H9 (cell line): ENCODE results near the gene LCN2. TPM values are rescaled to one million over a fixed set of nuclear protein-coding genes. Genes with fewer than 3 reads are reported as not detected.
"Not testable (repeated sequence)": the region's sequence is repeated elsewhere in the genome, so short reads cannot be mapped to it uniquely, and the experiment has no call there.

Source experiments
- DNase-seq: peaks from one replicate; pipeline ENCODE4 v3.0.0-alpha.2; 2017
- H2AFZ ChIP-seq: one replicate; pipeline ENCODE4 v1.6.1; 2013; ENCODE audit warnings: mild to moderate bottlenecking, low read length, control low read depth, moderate library complexity
- H2AK5ac ChIP-seq: 2 replicates; pipeline ENCODE4 v1.6.1; 2013; ENCODE audit warnings: low read length, control low read depth, mixed read lengths; ENCODE audit not compliant: insufficient read length
- H2BK120ac ChIP-seq: one replicate; pipeline ENCODE4 v1.6.1; 2013; ENCODE audit warnings: low read depth, mild to moderate bottlenecking, low read length, control low read depth, inconsistent platforms; ENCODE audit not compliant: poor library complexity, severe bottlenecking
- H2BK12ac ChIP-seq: 2 replicates; pipeline ENCODE4 v1.6.1; 2013; ENCODE audit warnings: low read length, control low read depth, mixed read lengths, low read depth; ENCODE audit not compliant: insufficient read length
- H2BK15ac ChIP-seq: 2 replicates; pipeline ENCODE4 v1.6.1; 2013; ENCODE audit warnings: low read depth, low read length, control low read depth
- H2BK20ac ChIP-seq: one replicate; pipeline ENCODE4 v1.6.1; 2013; ENCODE audit warnings: low read depth, mild to moderate bottlenecking, low read length, control low read depth, inconsistent platforms; ENCODE audit not compliant: poor library complexity, severe bottlenecking
- H2BK5ac ChIP-seq: 2 replicates; pipeline ENCODE4 v1.6.1; 2013; ENCODE audit warnings: low read length, control low read depth, mixed read lengths; ENCODE audit not compliant: insufficient read length
- H3K14ac ChIP-seq: 2 replicates; pipeline ENCODE4 v1.6.1; 2013; ENCODE audit warnings: low read length, control low read depth; ENCODE audit not compliant: insufficient read depth
- H3K18ac ChIP-seq: 2 replicates; pipeline ENCODE4 v1.6.1; 2013; ENCODE audit warnings: low read depth, mild to moderate bottlenecking, mixed read lengths, low read length, control low read depth; ENCODE audit not compliant: insufficient read length
- H3K23ac ChIP-seq: 2 replicates; pipeline ENCODE4 v1.6.1; 2013; ENCODE audit warnings: low read length, control low read depth, mixed read lengths, low read depth; ENCODE audit not compliant: insufficient read length
- H3K23me2 ChIP-seq: 2 replicates; pipeline ENCODE4 v1.6.1; 2013; ENCODE audit warnings: low read depth, mild to moderate bottlenecking, mixed read lengths, low read length, control low read depth; ENCODE audit not compliant: insufficient read length, poor library complexity, severe bottlenecking
- H3K27ac ChIP-seq: 2 replicates; pipeline ENCODE4 v1.5.1; 2013; ENCODE audit warnings: low read length, control low read depth, mixed read lengths, low read depth; ENCODE audit not compliant: insufficient read length
- H3K27me3 ChIP-seq: 2 replicates; pipeline ENCODE4 v1.6.1; 2013; ENCODE audit warnings: low read length, control low read depth, inconsistent platforms; ENCODE audit not compliant: insufficient read depth
- H3K4ac ChIP-seq: 2 replicates; pipeline ENCODE4 v1.6.1; 2013; ENCODE audit warnings: low read depth, mild to moderate bottlenecking, control low read depth, inconsistent platforms, low read length, moderate library complexity
- H3K4me1 ChIP-seq: 2 replicates; pipeline ENCODE4 v1.6.1; 2013; ENCODE audit warnings: low read length, control low read depth, inconsistent platforms; ENCODE audit not compliant: insufficient read depth
- H3K4me2 ChIP-seq: 2 replicates; pipeline ENCODE4 v1.6.1; 2013; ENCODE audit warnings: low read length, control low read depth, mixed read lengths; ENCODE audit not compliant: insufficient read length, insufficient read depth
- H3K56ac ChIP-seq: 2 replicates; pipeline ENCODE4 v1.6.1; 2013; ENCODE audit warnings: low read depth, mild to moderate bottlenecking, mixed read lengths, low read length, control low read depth; ENCODE audit not compliant: insufficient read length
- H3K79me1 ChIP-seq: 2 replicates; pipeline ENCODE4 v1.6.1; 2013; ENCODE audit warnings: low read depth, mild to moderate bottlenecking, moderate library complexity, low read length, control low read depth, inconsistent platforms; ENCODE audit not compliant: insufficient read depth, poor library complexity, severe bottlenecking
- H3K79me2 ChIP-seq: 2 replicates; pipeline ENCODE4 v1.6.1; 2013; ENCODE audit warnings: low read length, control low read depth, inconsistent platforms; ENCODE audit not compliant: insufficient read depth
- H3K9ac ChIP-seq: 2 replicates; pipeline ENCODE4 v1.6.1; 2013; ENCODE audit warnings: low read length, control low read depth, mixed read lengths; ENCODE audit not compliant: insufficient read length; ENCODE audit errors: extremely low read depth
- H3K9me3 ChIP-seq: one replicate; pipeline ENCODE4 v1.6.1; 2013; ENCODE audit warnings: low read depth, low read length, inconsistent platforms; ENCODE audit not compliant: control insufficient read depth
- H3T11ph ChIP-seq: one replicate; pipeline ENCODE4 v1.6.1; 2013; ENCODE audit warnings: mild to moderate bottlenecking, low read length, control low read depth, inconsistent platforms
- H4K20me1 ChIP-seq: one replicate; pipeline ENCODE4 v1.6.1; 2013; ENCODE audit not compliant: control insufficient read depth, insufficient read length, insufficient read depth
- H4K5ac ChIP-seq: 2 replicates; pipeline ENCODE4 v1.6.1; 2013; ENCODE audit warnings: low read depth, mild to moderate bottlenecking, mixed read lengths, low read length, control low read depth; ENCODE audit not compliant: insufficient read length
- H4K8ac ChIP-seq: replicated peaks from 2 replicates; pipeline ENCODE4 v1.6.1; 2013; ENCODE audit warnings: low read length, control low read depth, mixed read lengths, low read depth; ENCODE audit not compliant: insufficient read length
- H4K91ac ChIP-seq: 2 replicates; pipeline ENCODE4 v1.6.1; 2013; ENCODE audit warnings: low read depth, mild to moderate bottlenecking, moderate library complexity, mixed read lengths, low read length, control low read depth; ENCODE audit not compliant: insufficient read length
- H3K27ac Mint-ChIP-seq, 3 experiments: 2 replicates in 2 of 3; 3 replicates in 1 of 3; pipeline ENCODE4 v1.8.0; 2020 to 2021; ENCODE audit warnings: mixed read lengths in 3 of 3, mild to moderate bottlenecking in 1 of 3, moderate library complexity in 1 of 3
- H3K27me3 Mint-ChIP-seq: 2 replicates; pipeline ENCODE4 v1.8.0; 2021; ENCODE audit warnings: low read depth, mild to moderate bottlenecking, moderate library complexity, mixed read lengths
- H3K36me3 Mint-ChIP-seq, 3 experiments: 2 replicates in 2 of 3; 3 replicates in 1 of 3; pipeline ENCODE4 v1.8.0; 2020 to 2021; ENCODE audit warnings: low read depth in 3 of 3, mixed read lengths in 3 of 3; ENCODE audit not compliant: insufficient read depth in 1 of 3
- H3K4me1 Mint-ChIP-seq, 2 experiments: 2 replicates each; pipeline ENCODE4 v1.8.0; 2020; ENCODE audit warnings: mixed read lengths in 2 of 2
- H3K4me3 Mint-ChIP-seq, 2 experiments: 2 replicates in 1 of 2; 3 replicates in 1 of 2; pipeline ENCODE4 v1.8.0; 2020 to 2021; ENCODE audit warnings: mild to moderate bottlenecking in 2 of 2, mixed read lengths in 2 of 2, moderate library complexity in 1 of 2
- H3K9me3 Mint-ChIP-seq, 2 experiments: 2 replicates in 1 of 2; 3 replicates in 1 of 2; pipeline ENCODE4 v1.8.0; 2020; ENCODE audit warnings: mild to moderate bottlenecking in 2 of 2, mixed read lengths in 2 of 2, moderate library complexity in 1 of 2
- CTCF ChIP-seq: fragments of 200-600 bp; sonication (generic); conservative IDR thresholded peaks from 3 replicates; pipeline ENCODE4 v1.8.0; 2021; ENCODE audit warnings: antibody characterized with exemption, mild to moderate bottlenecking
- WGBS: extraction: QIAGEN DNeasy Blood & Tissue Kit; methylation state at CpG from one replicate; pipeline ENCODE4 v1.1.7; 2013; ENCODE audit warnings: missing lambda C conversion rate, low lambda C conversion rate, mixed read lengths; ENCODE audit not compliant: insufficient read length; ENCODE audit errors: extremely low coverage; 5-methylcytosine and 5-hydroxymethylcytosine counted together
- total RNA-seq: library from RNA; stranded (reverse); gene quantifications from 2 replicates; pipeline ENCODE4 v1.2.1, GENCODE V29; 2021

The LCN2 gene
- total RNA-seq, 1 experiment from 2014 or later: not detected

- not testable (repeated sequence) for H3T11ph ChIP-seq, H3K9ac ChIP-seq, H3K23me2 ChIP-seq, H4K20me1 ChIP-seq, H2BK120ac ChIP-seq, H4K91ac ChIP-seq, H3K4me1 Mint-ChIP-seq, H2BK15ac ChIP-seq, H3K4me2 ChIP-seq, H3K27me3 ChIP-seq, H3K79me1 ChIP-seq, H3K9me3 ChIP-seq, H4K8ac ChIP-seq, H3K56ac ChIP-seq, H3K18ac ChIP-seq, H2BK5ac ChIP-seq, H2BK12ac ChIP-seq, H4K5ac ChIP-seq, H2BK20ac ChIP-seq, H3K4me1 ChIP-seq, H3K9me3 Mint-ChIP-seq, H2AK5ac ChIP-seq, H3K27ac ChIP-seq, H2AFZ ChIP-seq, H3K23ac ChIP-seq, H3K27me3 Mint-ChIP-seq, H3K4me3 Mint-ChIP-seq, H3K4ac ChIP-seq, H3K79me2 ChIP-seq, H3K14ac ChIP-seq, H3K27ac Mint-ChIP-seq
- no CpG with 5 or more reads among the region's 12 CpGs for WGBS
- peaks cover 49 to 71% (median 64%) of the 10 kb centered on the region in 3 experiments for H3K36me3 Mint-ChIP-seq
- peak; percentile 67 for TF ChIP-seq CTCF
- DNase-seq: peak; percentile 77
These were observed 32.2 kb downstream of the LCN2 start for GRCh38 chr9:128181480-128181879.
